ENCODE measurements around the gene ABCA9.
A peak's percentile ranks its signal among the peaks of the same experiment; 100 is the strongest.
"Not testable (repeated sequence)": the region's sequence is repeated elsewhere in the genome, so short reads cannot be mapped to it uniquely, and the experiment has no call there.

The ABCA9 gene

DNA sequence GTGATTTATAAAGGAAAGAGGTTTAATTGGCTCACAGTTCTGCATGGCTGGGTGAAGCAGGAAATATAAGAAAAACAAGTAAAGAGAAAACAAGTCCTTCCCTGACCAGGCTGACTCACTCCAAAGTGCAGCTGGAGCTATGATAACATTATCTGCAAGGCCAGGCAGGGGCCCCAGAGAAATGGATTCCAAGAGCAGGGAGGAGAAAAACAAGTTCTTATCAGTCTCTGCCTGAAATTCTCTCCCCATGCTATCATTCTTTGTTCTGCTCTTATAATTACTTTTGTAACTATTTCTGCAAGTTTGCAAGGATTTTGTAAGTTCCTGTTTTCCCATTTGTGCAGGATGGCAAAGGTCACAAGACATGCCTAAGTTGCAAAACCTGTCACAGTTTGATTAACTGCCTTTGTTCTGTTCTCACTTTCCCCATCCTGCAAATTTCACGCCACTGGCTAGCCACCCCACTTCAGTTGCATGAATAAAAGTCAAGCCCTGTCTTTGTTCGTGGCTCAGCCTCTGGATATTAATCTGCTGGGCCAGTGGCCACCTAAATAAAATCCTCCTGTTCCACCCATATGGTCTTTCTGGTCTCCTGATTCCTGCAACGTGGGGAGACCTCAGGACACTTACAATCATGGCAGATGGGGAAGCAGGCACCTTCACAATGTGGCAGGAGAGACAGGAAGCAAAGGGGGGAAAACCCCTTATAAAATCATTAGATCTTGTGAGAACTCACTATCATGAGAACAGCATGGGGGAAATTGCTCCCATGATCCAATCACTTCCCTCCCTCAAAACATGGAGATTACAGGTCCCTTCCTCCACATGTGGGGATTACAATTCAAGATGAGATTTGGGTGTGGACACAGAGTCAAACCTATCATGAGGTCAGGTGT lies 13.1 kb downstream of the ABCA9 start:
- intact Hi-C loops (cut with DNase I): no loop called here
- no peak for DNase-seq

DNA sequence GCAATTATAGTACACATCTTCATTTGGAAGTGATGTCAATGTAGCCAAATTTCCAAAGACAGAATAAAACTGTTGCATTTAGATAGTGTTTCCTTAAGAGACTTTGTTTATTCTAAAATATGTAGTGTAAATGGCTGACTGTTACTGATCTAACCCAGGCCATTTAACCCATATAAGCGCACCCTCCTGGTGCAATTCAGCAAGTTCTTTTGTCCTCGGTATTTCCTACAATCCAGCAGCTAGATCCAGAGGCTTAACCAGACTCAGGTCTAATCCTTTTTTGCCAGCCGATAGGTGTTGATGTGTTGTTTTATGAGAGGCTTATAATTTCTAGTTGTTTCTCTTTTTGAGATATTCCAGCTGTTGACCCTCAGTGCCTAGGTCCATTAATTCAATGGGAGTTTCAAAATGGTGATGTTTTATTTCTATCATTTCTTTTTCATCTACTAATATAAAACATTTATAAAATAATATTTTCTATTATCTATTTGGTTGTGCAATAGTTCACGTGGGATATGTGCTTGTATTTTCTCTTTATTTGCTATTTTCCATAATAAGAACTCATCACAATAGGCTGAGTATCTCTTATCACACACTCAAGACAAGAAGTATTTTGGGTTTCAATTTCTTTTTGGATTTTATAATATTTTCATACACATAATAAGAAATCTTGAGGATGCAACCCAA lies 14.5 kb downstream of the ABCA9 start:
- no peak for DNase-seq
- intact Hi-C loops (cut with DNase I): no loop called here

DNA sequence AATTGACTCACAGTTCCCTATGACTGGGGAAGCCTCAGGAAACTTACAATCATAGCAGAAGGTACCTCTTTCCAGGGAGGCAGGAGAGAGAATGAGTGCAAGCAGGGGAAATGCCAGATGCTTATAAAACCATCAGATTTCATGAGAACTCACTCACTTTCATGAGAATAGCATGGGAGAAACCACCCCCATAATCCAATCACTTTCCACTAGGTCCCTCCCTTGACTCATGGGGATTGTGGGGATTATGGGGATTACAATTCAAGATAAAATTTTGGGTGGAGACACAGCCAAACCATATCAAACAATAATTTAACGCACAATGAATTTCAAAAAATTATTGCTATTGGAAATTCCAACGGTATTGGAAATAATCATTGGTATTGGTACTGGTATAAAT lies 15.1 kb downstream of the ABCA9 start:
- intact Hi-C loops (cut with DNase I): no loop called here
- no peak for DNase-seq

DNA sequence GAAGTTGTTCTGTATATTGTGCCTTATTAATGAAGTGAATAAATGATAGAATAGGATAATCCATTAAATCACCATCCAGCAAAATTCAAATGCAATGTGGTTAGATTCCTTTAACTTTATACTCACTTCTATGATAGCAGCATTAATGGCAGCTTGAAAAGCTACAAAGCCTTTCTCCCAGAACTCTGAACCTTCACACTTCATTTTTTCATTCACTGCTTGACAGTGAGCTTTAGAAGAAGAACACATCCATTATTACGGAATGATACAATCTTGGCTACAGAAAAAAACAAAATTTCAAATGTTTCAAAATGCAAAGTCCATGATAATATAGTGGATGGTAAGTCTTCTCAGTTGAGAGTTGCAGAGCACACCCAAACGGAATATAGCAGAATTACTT lies 16.4 kb downstream of the ABCA9 start:
- intact Hi-C loops (cut with DNase I): no loop called here
- DNase-seq: no peak

DNA sequence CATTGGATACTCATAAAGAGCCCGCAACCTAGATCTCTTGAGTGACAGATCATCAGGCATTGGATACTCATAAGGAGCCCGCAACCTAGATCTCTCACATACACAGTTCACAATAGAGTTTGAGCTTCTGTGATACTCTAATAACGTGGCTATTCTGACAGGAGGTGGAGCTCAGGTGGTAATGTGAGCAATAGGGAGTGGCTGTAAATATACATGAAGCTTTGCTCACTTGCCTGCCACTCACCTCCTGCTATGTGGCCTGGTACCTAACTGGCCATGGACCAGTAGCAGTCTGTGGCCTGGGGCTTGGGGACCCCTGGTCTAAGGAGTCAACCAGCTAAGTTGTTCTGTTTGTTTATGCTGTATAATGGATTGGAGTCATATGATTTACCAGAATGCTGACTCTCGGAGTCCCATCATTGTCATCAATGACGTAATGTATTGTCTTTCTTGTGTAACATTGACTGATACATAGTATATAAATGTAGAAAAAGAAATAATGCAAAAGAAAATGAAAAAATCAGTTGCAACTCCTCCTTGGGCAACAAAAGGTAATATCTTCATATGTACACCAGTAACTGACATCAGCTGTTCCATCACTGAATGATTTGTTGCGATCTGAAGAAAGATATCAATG lies 17.5 kb downstream of the ABCA9 start:
- intact Hi-C loops (cut with DNase I): no loop called here
- DNase-seq: no peak

DNA sequence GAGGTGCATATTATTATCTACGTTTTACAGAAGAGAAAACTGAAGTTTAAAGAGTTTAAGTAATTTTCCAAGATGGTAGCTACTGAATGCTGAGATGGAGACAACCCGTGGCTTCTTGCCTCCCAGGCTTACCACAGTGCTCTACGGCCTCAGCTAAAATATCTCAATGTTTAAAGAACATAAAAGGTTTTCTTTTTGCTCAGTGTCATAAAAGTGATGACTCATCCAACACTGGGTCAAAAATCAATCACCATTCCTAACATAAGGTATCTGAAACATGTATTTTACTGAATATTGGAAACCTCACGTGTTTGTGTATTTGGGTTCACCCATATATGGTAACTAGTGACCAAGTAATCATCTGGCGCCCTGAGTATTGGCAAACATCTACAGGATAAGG lies 18.4 kb downstream of the ABCA9 start:
- no peak for DNase-seq
- intact Hi-C loops (cut with DNase I): no loop called here

DNA sequence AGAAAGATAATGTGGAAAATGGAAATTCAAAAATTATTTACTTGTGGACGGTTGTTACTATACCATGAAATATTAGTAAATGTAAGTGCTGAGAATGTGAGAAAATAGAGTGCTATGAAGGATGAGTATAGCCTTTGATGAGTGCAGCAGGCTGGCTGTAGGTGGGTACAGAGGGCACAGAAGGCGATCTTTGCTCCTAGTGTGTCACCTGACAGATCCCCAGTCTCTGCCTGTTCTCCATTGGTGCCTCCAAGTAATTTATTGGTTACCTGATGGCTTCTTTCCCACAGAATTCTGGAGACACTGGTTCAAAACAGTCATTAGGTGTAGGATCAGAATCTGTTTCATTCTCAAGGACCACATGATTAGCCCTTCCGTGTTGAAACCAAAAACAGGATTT lies 28.9 kb downstream of the ABCA9 start:
- intact Hi-C loops (cut with DNase I): no loop called here
- DNase-seq: no peak

DNA sequence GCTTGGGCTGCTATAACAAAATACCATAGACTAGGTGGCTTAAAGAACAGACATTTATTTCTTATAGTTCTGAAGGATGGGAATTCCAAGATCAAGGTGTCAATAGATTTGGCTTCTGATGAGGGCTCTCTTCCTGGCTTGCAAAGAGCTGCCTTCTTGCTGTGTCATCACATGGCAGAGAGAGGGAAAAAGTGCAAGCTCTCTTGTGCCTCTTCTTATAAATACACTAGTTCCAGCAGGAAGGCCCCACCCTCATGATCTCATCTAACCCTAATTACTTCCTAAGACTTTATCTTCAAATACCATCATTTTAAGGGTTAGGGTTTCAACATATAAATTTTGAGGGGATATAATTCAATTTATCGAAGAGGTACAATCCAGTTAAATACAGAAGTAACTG lies 30.6 kb downstream of the ABCA9 start:
- DNase-seq: no peak
- intact Hi-C loops (cut with DNase I): no loop called here

DNA sequence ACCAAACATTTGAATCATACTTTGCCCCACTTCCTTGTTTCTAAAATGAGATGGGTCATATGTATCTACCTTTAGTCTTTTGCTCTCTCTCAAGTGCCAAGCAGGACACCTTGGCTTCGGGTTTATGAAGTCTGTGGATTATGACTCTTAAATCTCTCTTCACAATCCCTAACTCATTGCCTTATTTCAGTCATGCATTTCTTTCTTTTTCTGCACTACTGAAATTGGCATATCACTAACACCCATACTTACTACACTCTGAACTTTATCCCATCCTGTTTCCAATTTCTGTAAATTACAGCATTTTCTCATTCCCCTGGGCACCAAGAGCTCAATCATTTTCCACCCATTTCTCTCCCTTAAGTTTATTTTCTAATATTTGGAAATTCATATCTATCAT lies 42.0 kb downstream of the ABCA9 start:
- intact Hi-C loops (cut with DNase I): no loop called here
- no peak for DNase-seq

DNA sequence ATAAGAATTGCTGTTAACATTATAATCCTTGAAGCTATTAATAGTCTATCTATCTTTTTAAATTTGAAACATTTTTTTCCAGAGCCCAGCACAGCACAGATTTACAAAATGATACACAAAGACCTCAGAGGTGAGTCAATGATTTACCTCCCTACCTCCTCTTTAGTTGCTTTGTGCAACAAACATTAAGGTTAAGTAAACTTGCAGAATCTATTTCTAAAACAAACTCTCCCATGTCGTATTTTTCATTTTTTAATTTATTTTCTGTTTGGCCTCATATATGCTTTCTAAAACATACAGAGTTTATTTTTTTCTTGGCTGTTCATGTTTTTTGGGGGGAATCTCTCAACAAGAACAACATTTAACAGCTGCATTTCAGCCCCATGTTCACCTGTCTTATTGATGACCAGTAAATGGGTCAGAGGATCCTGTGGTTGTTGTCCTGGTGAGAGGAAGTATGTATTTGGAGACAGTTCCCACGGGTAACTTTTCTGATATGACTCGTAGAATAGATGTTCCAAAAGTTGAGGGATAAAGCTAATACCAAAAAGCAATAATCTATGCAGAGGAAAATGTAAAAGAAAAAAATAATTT lies 42.6 kb downstream of the ABCA9 start:
- intact Hi-C loops (cut with DNase I): no loop called here
- DNase-seq: no peak

DNA sequence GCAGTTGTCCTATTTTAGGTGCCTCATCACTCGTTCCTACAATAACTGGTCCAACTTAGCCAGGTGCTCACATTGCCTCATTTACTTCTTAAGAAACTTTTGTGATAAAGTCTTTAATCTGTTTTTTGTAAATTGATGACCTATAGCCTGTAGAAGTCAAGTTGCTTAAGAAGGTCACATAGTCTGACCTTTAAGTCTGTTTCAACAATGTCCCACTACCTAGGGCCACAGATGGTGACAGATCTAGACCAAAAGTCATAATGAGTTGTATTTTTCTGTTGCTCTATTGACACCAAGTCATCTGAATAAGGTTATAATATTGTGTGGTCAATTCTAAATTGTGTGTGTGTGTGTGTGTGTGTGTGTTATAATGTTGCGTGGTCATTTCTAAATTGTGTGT lies 45.1 kb downstream of the ABCA9 start:
- no peak for DNase-seq
- intact Hi-C loops (cut with DNase I): no loop called here

DNA sequence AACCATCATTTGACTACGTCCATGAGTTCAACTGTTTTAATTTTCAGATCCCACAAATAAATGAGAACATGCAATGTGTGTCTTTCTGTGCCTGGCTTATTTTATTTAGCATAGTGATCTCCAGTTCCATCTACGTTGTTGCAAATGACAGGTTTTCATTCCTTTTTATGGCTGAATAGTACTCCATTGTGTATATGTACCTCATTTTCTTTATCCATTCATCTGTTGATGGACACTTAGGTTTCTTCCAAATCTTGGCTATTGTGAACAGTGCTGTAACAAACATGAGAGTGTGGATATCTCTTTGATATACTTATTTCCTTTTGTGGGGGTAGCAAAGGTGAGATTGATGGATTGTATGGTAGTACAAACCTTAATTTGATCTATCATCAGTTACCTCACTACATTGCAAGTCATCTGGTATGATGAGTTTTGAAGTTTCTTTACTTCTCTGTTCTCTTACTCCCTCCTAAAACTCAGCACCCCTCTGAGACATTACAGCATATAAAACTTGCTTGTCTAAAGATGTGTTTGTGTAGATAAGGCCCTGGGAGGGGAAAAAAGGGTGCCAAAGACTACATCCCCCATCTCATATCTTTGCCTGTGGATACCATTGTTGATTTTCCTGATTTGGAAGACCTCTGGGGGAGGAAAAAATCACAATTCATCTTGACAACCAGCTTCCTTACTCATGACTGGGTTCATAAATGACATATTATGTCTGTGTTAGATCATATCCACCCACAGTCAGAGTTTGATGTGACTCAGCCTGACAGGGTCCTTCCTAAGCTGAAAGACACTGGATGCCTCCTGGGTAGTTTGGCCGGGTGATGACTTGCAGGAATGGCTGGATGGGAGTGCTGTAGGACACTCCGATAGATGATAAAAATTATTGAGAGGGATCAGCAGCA lies 47.6 kb downstream of the ABCA9 start:
- peak in 9 of 42 donors; percentile 3 to 48 (median 17) for DNase-seq
- intact Hi-C loops (cut with DNase I): no loop called here

DNA sequence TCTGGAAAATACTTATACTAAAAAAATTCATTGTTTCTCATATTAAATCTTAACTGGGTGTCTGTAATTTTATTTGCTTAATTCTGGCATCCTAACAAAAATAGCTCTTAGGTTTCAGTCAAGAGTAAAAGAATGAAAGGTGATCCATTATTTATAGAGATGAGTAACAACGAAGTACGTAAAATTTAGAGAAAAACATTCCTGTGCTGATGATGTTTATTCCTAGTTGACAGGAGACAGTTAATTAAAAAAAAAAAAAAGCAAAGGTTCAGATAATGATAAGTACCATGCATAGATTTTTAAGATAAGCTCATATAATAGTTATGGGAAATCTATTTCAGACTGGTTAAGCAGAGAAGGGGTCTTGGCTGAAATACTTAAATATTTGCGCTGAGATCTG lies 50.8 kb downstream of the ABCA9 start:
- DNase-seq: no peak
- intact Hi-C loops (cut with DNase I): no loop called here

DNA sequence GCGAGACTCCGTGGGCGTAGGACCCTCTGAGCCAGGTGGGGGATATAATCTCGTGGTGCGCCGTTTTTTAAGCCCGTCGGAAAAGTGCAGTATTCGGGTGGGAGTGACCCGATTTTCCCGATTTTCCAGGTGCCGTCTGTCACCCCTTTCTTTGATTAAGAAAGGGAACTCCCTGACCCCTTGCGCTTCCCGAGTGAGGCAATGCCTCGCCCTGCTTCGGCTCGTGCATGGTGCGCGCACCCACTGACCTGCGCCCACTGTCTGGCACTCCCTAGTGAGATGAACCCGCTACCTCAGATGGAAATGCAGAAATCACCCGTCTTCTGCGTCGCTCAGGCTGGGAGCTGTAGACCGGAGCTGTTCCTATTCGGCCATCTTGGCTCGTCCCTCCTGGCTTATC lies 56.0 kb downstream of the ABCA9 start:
- intact Hi-C loops (cut with DNase I); DNase-seq: not testable (repeated sequence)

DNA sequence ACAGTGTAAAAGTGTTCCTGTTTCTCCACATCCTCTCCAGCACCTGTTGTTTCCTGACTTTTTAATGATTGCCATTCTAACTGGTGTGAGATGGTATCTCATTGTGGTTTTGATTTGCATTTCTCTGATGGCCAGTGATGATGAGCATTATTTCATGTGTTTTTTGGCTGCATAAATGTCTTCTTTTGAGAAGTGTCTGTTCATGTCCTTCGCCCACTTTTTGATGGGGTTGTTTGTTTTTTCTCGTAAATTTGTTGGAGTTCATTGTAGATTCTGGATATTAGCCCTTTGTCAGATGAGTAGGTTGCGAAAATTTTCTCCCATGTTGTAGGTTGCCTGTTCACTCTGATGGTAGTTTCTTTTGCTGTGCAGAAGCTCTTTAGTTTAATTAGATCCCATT lies 61.0 kb downstream of the ABCA9 start:
- intact Hi-C loops (cut with DNase I); DNase-seq: not testable (repeated sequence)

DNA sequence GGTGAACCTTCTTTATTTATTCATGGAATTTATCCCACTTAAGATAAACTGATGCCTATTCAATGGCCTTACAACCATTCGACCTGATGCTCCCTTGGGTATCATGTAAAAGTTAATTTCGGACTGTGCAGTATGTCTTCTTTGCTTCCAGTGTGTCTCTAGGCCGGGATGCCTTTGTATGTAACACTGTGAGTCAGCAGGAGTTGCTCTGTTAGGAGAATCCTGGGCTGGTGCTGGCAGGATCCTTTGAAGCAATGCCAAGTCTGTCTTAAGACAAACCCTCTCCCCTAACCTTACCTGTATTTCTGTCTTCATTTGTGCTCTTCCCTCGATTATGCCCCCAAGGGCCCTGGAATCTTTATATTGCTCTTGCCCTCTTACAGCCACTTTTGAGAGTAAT lies 67.6 kb downstream of the ABCA9 start:
- intact Hi-C loops (cut with DNase I): no loop called here
- no peak for DNase-seq

DNA sequence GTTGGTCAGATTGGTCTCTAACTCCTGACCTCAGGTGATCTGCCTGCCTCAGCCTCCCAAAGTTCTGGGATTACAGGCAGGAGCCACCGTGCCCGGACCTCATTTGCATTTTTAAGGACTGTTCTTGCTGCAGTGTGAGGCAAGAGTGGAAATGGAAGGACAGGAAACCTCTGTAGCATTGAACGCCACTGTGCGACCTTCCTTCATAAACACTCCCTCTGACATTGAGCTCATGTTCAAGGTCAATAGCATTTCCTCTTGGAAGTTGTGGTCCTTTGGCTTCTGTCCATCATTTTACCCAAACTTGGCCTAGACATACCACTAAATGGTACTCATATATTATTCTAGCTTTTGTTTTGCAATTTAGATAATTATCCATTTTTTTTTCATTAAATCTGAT lies 72.8 kb downstream of the ABCA9 start:
- intact Hi-C loops (cut with DNase I): no loop called here
- DNase-seq: no peak

DNA sequence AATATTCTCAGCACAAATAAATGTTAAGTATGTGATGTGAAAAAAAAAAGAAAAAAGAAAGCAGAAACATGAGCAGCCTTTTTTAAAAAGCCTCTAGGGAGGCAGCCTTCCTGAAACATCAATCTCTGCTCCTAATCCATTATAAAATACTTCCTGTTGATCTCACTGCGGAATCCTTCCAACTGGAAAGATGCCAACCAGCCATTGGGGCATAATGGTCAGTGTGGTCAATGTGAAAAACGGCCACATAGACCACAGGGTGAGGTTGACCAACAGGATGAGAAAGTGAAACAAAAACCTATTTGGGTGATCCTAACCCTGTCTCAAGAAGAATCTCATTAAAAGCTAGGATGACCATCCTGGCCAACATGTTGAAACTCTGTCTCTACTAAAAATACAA lies 79.4 kb downstream of the ABCA9 start:
- intact Hi-C loops (cut with DNase I): no loop called here
- DNase-seq: peak in 7 of 42 donors; percentile 15 to 66 (median 23)
